IMR-90 (cell line): ENCODE results near the gene HOXD10. TPM values are rescaled to one million over a fixed set of nuclear protein-coding genes. Genes with fewer than 3 reads are reported as not detected.

ENCODE experiments used
- ATAC-seq: fragments of 200-7000 bp; cut with Tn5 transposase; 2 replicates; pipeline ENCODE4 v1.9.1; 2020; ENCODE audit warnings: low read depth, mild to moderate bottlenecking, moderate library complexity
- BruUV-seq: library from RNA; stranded (reverse); fragments of 400-500 nt; replicated peaks from 2 replicates; lab custom pipeline; 2021; lab: Mats Ljungman, UMichigan
- CTCF ChIA-PET: fragments of 300-600 bp; formaldehyde crosslinking; extraction: SDS; loops from one replicate; lab custom pipeline; 2021; ENCODE audit warnings: antibody characterized with exemption; lab: Yijun Ruan, JAX
- POLR2A ChIA-PET: fragments of 300-600 bp; sonication (Branson Sonifier 250); formaldehyde crosslinking; loops from one replicate; lab custom pipeline; 2022; ENCODE audit warnings: antibody characterized with exemption; ENCODE audit not compliant: unreplicated experiment; lab: Charles Lee
- DNase-seq: peaks from one replicate; pipeline ENCODE4 v3.0.0; 2013
- H2AFZ ChIP-seq: replicated peaks from 2 replicates; pipeline ENCODE3; 2013; ENCODE audit warnings: low read length, mild to moderate bottlenecking; ENCODE audit not compliant: poor library complexity
- H2AK5ac ChIP-seq: 2 replicates; pipeline ENCODE4 v1.6.1; 2013; ENCODE audit warnings: low read depth, low read length, inconsistent platforms
- H2AK9ac ChIP-seq: replicated peaks from 2 replicates; pipeline ENCODE3; 2013; ENCODE audit warnings: mild to moderate bottlenecking, low read depth, low read length, moderate library complexity; ENCODE audit not compliant: poor library complexity
- H2BK120ac ChIP-seq: 2 replicates; pipeline ENCODE4 v1.6.1; 2013; ENCODE audit warnings: low read depth, low read length, inconsistent platforms
- H2BK15ac ChIP-seq: 3 replicates; pipeline ENCODE4 v1.6.1; 2013; ENCODE audit warnings: low read depth, low read length, inconsistent platforms
- H2BK20ac ChIP-seq: 2 replicates; pipeline ENCODE4 v1.6.1; 2013; ENCODE audit warnings: low read depth, mild to moderate bottlenecking, inconsistent platforms, low read length, moderate library complexity
- H2BK5ac ChIP-seq: 2 replicates; pipeline ENCODE4 v1.6.1; 2013; ENCODE audit warnings: mild to moderate bottlenecking, low read depth, low read length, inconsistent platforms; ENCODE audit not compliant: poor library complexity, severe bottlenecking
- H3K14ac ChIP-seq: replicated peaks from 2 replicates; pipeline ENCODE4 v1.6.1; 2013; ENCODE audit warnings: low read depth, low read length, inconsistent platforms
- H3K18ac ChIP-seq: 2 replicates; pipeline ENCODE4 v1.6.1; 2013; ENCODE audit warnings: low read depth, low read length, control low read depth
- H3K23ac ChIP-seq: 2 replicates; pipeline ENCODE4 v1.6.1; 2013; ENCODE audit warnings: low read depth, low read length, inconsistent platforms
- H3K27ac ChIP-seq: 2 replicates; pipeline ENCODE4 v1.5.1; 2013; ENCODE audit warnings: mild to moderate bottlenecking, control low read depth, low read length; ENCODE audit not compliant: insufficient read depth
- H3K27me3 ChIP-seq: 2 replicates; pipeline ENCODE4 v1.6.1; 2013; ENCODE audit warnings: low read length; ENCODE audit not compliant: control insufficient read depth, insufficient read depth
- H3K36me3 ChIP-seq: 2 replicates; pipeline ENCODE4 v1.6.1; 2013; ENCODE audit warnings: low read length, mixed read lengths; ENCODE audit not compliant: control insufficient read depth, insufficient read depth
- H3K4ac ChIP-seq: 2 replicates; pipeline ENCODE4 v1.6.1; 2013; ENCODE audit warnings: low read depth, low read length, inconsistent platforms
- H3K4me1 ChIP-seq: 2 replicates; pipeline ENCODE4 v1.6.1; 2013; ENCODE audit warnings: low read length, mixed read lengths; ENCODE audit not compliant: control insufficient read depth, insufficient read depth
- H3K4me2 ChIP-seq: 2 replicates; pipeline ENCODE4 v1.6.1; 2013; ENCODE audit warnings: low read depth, mild to moderate bottlenecking, control low read depth, low read length, moderate library complexity
- H3K4me3 ChIP-seq: 2 replicates; pipeline ENCODE4 v1.5.1; 2013; ENCODE audit warnings: low read depth, mild to moderate bottlenecking, control low read depth, low read length, moderate library complexity; ENCODE audit not compliant: insufficient read depth
- H3K56ac ChIP-seq: 2 replicates; pipeline ENCODE4 v1.6.1; 2013; ENCODE audit warnings: low read length, inconsistent platforms; ENCODE audit not compliant: insufficient read depth; ENCODE audit errors: extremely low read depth
- H3K79me1 ChIP-seq, 2 experiments: 2 replicates each; pipeline ENCODE4 v1.6.1; 2013; ENCODE audit warnings: low read length in 2 of 2, inconsistent platforms in 1 of 2, low read depth in 1 of 2
- H3K9ac ChIP-seq: 2 replicates; pipeline ENCODE4 v1.6.1; 2013; ENCODE audit warnings: low read depth, low read length, control low read depth
- H3K9me1 ChIP-seq: 2 replicates; pipeline ENCODE4 v1.6.1; 2013; ENCODE audit warnings: low read length, inconsistent platforms; ENCODE audit not compliant: insufficient read depth
- H3K9me3 ChIP-seq: 2 replicates; pipeline ENCODE4 v1.6.1; 2013; ENCODE audit warnings: low read length; ENCODE audit not compliant: control insufficient read depth, insufficient read depth
- H4K20me1 ChIP-seq: 2 replicates; pipeline ENCODE4 v1.6.1; 2013; ENCODE audit warnings: low read length, inconsistent platforms; ENCODE audit not compliant: insufficient read depth
- H4K5ac ChIP-seq: 2 replicates; pipeline ENCODE4 v1.6.1; 2013; ENCODE audit warnings: mild to moderate bottlenecking, low read depth, low read length, control low read depth
- H4K8ac ChIP-seq, 2 experiments: 2 replicates each; pipeline ENCODE4 v1.6.1; 2013; ENCODE audit warnings: low read depth in 2 of 2, low read length in 2 of 2, control low read depth in 1 of 2, inconsistent platforms in 1 of 2
- H4K91ac ChIP-seq: 2 replicates; pipeline ENCODE4 v1.6.1; 2013; ENCODE audit warnings: low read depth, low read length, inconsistent platforms; ENCODE audit not compliant: insufficient read depth
- CTCF ChIP-seq: conservative IDR thresholded peaks from 2 replicates; pipeline ENCODE4 v1.5.1; 2012; ENCODE audit warnings: mild to moderate bottlenecking, low read depth, low read length, improper control_type of control experiment
- FOS ChIP-seq: fragments of 150-350 bp; IDR thresholded peaks from 2 replicates; pipeline ENCODE4 v1.6.1; 2016; ENCODE audit warnings: low read depth, low read length
- MAZ ChIP-seq: IDR thresholded peaks from 2 replicates; pipeline ENCODE4 v1.6.1; 2012; ENCODE audit warnings: low read depth, mild to moderate bottlenecking, low read length, improper control_type of control experiment, moderate library complexity, borderline replicate concordance
- RAD21 ChIP-seq: IDR thresholded peaks from 2 replicates; pipeline ENCODE4 v1.6.1; 2012; ENCODE audit warnings: low read length, improper control_type of control experiment
- RCOR1 ChIP-seq: IDR thresholded peaks from 2 replicates; pipeline ENCODE4 v1.6.1; 2012; ENCODE audit warnings: mild to moderate bottlenecking, low read length, improper control_type of control experiment; ENCODE audit not compliant: insufficient replicate concordance
- SMC3 ChIP-seq: fragments of 150-350 bp; IDR thresholded peaks from 2 replicates; pipeline ENCODE4 v1.6.1; 2016; ENCODE audit warnings: low read depth, mild to moderate bottlenecking, antibody characterized with exemption, low read length, moderate library complexity
- WGBS, 2 experiments: methylation state at CpG; one replicate each; pipeline versions ENCODE4 v1.1.5 to v1.1.7; 2013; ENCODE audit warnings: missing lambda C conversion rate in 2 of 2; ENCODE audit not compliant: insufficient read length in 1 of 2; ENCODE audit errors: extremely low coverage in 2 of 2; 5-methylcytosine and 5-hydroxymethylcytosine counted together
- dilution Hi-C: fragments of 300-500 bp; cut with HindIII; formaldehyde crosslinking; loops from one replicate; pipeline ENCODE4 v1.14.3; 2018; ENCODE audit warnings: low sequenced_read_pairs; ENCODE audit not compliant: unreplicated experiment
- in situ Hi-C: fragments of 300-500 bp; cut with MboI; formaldehyde crosslinking; loops from 3 replicates; pipeline ENCODE4 v1.14.3; 2019; ENCODE audit warnings: low sequenced_read_pairs, inconsistent platforms, mixed read lengths
- intact Hi-C: fragments of 100-400 bp; cut with micrococcal nuclease; formaldehyde crosslinking; loops from 2 replicates; pipeline ENCODE4 v1.10.0; 2022
- polyA plus RNA-seq, 3 experiments: library from polyadenylated mRNA; depleted of rRNA; stranded (reverse); fragments of >200 nt; gene quantifications; 2 replicates each; pipeline ENCODE4 v1.2.3, GENCODE V29; 2012; ENCODE audit warnings: low replicate concordance in 1 of 3
- total RNA-seq: library from RNA; depleted of rRNA; stranded (reverse); fragments of >200 nt; gene quantifications from 2 replicates; pipeline ENCODE4 v1.2.3, GENCODE V29; 2012

HOXD10 gene
- total and polyA plus RNA-seq, 2 of the 4 experiments (the other 2 are of a cell fraction) = not detected

- TF ChIP-seq MAZ (0 out of 2 replicates have a peak, but pooled peaks have one; percentile 34), CTCF (peak; percentile 76), FOS (no peak), RAD21 (peak; percentile 83), SMC3 (peak; percentile 71), RCOR1 (no peak)
- 0% methylated on average over 24 of the region's 45 CpGs; no CpG with 5 or more reads in 1 of the 2 experiments for WGBS, 2 experiments
- no peaks in the 10 kb centered on the region for H3K36me3 ChIP-seq
- H3K9me1 ChIP-seq = no peaks in the 10 kb centered on the region
- no peak overlapping the region for H2BK120ac ChIP-seq
- H2BK5ac ChIP-seq = no peak overlapping the region
- DNase-seq (peak; percentile 48), ATAC-seq (peak; percentile 95)
- H2AFZ ChIP-seq = peak overlapping the region; percentile 38
- no peaks in the 10 kb centered on the region for H4K20me1 ChIP-seq
- no TSS peak for BruUV-seq
- H2AK5ac ChIP-seq = no peak overlapping the region
- CTCF ChIA-PET = interaction anchor here (0.5 to 3.9 kb wide), 11 partner anchors 8 to 1328 kb away, joined by 3 to 13 read pairs (median 4); no protein-coding TSS in a partner anchor
- H3K18ac ChIP-seq = no peak overlapping the region
- intact Hi-C loops = loop anchor here (1.0 to 10.0 kb wide), 8 partner anchors 407 to 1392 kb away; no protein-coding TSS in a partner anchor
- peak overlapping the region; percentile 85 for H3K4me2 ChIP-seq
- dilution Hi-C loops = no loop called here
- POLR2A ChIA-PET = no interaction called here
- no peak overlapping the region for H2AK9ac ChIP-seq
- H2BK20ac ChIP-seq = no peak overlapping the region
- no peak overlapping the region for H4K5ac ChIP-seq
- H2BK15ac ChIP-seq = no peak overlapping the region
- no peak overlapping the region for H3K27ac ChIP-seq
- in situ Hi-C loops = loop anchor here (10.0 to 25.0 kb wide), 4 partner anchors 412 to 1360 kb away; no protein-coding TSS in a partner anchor
- peaks cover 92% of the 10 kb centered on the region for H3K27me3 ChIP-seq
- H3K4ac ChIP-seq = no peak overlapping the region
- no peak overlapping the region for H3K56ac ChIP-seq
- no peak overlapping the region for H3K14ac ChIP-seq
- no peak overlapping the region for H4K91ac ChIP-seq
- no peak overlapping the region for H3K23ac ChIP-seq
- H3K9me3 ChIP-seq = peaks cover 1% of the 10 kb centered on the region
- peak overlapping the region; percentile 35 for H3K4me3 ChIP-seq
- peaks cover 3% of the 10 kb centered on the region; the same call in 1 of the 2 replicates for H3K4me1 ChIP-seq
- H3K9ac ChIP-seq = no peak overlapping the region
- H4K8ac ChIP-seq = no peak overlapping the region
- no peaks in the 10 kb centered on the region for H3K79me1 ChIP-seq
Measured at GRCh38 chr2:176096986-176097819, 19.4 kb upstream of the HOXD10 start.
